Stimulated activated CD8-positive, alpha-beta memory T cell treated with anti-CD3 and anti-CD28 coated beads, Interleukin-12 subunit alpha, Interleukin-12 subunit beta, amount 100 ng/mL, for 24 hours (primary cell): Measurements from ENCODE around the gene PSMB10.

Source experiments
- DNase-seq: peaks from one replicate; pipeline ENCODE4 v3.0.0-alpha.2; 2020; ENCODE audit errors: extremely low read depth

PSMB10 gene

GRCh38 chr16:67892899-67893742, 43.5 kb downstream of the PSMB10 start, which contains the start of gene PSKH1:
PSKH1 (plus strand) TSS chr16:67893254; CDS start chr16:67908750, 15,496 bp downstream.
- peak; percentile 85 for DNase-seq

- no peak for DNase-seq
Measured at GRCh38 chr16:67892375-67892774, 44.3 kb downstream of the PSMB10 start.

GRCh38 chr16:67888331-67888730, 48.3 kb downstream of the PSMB10 start:
- DNase-seq: no peak

DNA sequence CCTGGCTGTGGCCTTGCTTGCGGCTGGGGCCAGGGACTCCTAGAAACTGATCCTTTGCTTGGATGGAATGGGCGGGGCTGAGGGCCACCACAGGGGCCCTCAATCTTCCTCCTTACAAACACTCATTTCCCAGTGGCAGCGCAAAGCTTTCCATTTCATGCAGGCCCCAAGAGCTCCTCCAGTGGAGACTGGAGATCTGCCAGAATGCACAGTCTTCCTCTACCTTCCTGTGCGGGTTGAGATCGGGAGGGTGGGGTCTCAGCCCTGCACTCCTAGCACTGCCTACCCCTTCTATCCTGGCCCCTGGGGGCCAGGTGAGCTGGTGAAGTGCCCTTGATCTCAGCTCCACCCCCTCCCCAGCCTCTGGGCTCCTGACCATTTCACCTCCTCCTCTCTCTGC, 50.3 kb downstream of the PSMB10 start:
- no peak for DNase-seq

- no peak for DNase-seq
Measured at GRCh38 chr16:67885976-67886375, 50.7 kb downstream of the PSMB10 start.

GRCh38 chr16:67885545-67885944, 51.1 kb downstream of the PSMB10 start:
- DNase-seq: no peak

- DNase-seq: no peak
Measured at GRCh38 chr16:67884684-67885083, 52.0 kb downstream of the PSMB10 start, which contains the start of gene NRN1L. NRN1L (plus strand) TSS chr16:67884885; CDS start chr16:67884904, 19 bp downstream.
